Lower lobe of right lung (tissue), 2 donors: ENCODE results near the gene TMIGD1. TPM values are rescaled to one million over a fixed set of nuclear protein-coding genes. Genes with fewer than 3 reads are reported as not detected.

Experiments
- ATAC-seq, 2 donors: fragments of 200-7000 bp; cut with Tn5 transposase; one replicate each; pipeline ENCODE4 v1.9.1; 2020 to 2022; ENCODE audit warnings: mild to moderate bottlenecking in 2 of 2, moderate library complexity in 2 of 2
- DNase-seq: peaks from one replicate; pipeline ENCODE4 v3.0.0-alpha.2; 2020
- H3K27ac ChIP-seq: fragments of 200-600 bp; one replicate; pipeline ENCODE4 v1.8.0; 2022
- H3K27me3 ChIP-seq: fragments of 200-600 bp; one replicate; pipeline ENCODE4 v1.8.0; 2022; ENCODE audit warnings: low read depth
- H3K36me3 ChIP-seq: fragments of 200-600 bp; one replicate; pipeline ENCODE4 v1.8.0; 2022; ENCODE audit warnings: mild to moderate bottlenecking
- H3K4me1 ChIP-seq: fragments of 200-600 bp; one replicate; pipeline ENCODE4 v1.8.0; 2022
- H3K4me3 ChIP-seq: fragments of 200-600 bp; one replicate; pipeline ENCODE4 v1.8.0; 2022; ENCODE audit warnings: mild to moderate bottlenecking
- H3K9me3 ChIP-seq: fragments of 200-600 bp; one replicate; pipeline ENCODE4 v1.8.0; 2022
- CTCF ChIP-seq: fragments of 200-600 bp; IDR thresholded peaks from one replicate; pipeline ENCODE4 v1.8.0; 2022; ENCODE audit warnings: antibody characterized with exemption, mild to moderate bottlenecking
- intact Hi-C: fragments of 100-400 bp; cut with DNase I; formaldehyde crosslinking; loops from one replicate; pipeline ENCODE4 v1.11.0; 2022
- long read RNA-seq: library from polyadenylated mRNA; unstranded; transcript quantifications from one replicate; pipeline ENCODE4 v2.0.0, GENCODE V29; 2021
- total RNA-seq: library from RNA; stranded (reverse); fragmentation: NEBNext Ultra II Directional; extraction: Animal tissue kit (Norgen Biotek cat#: 25700); gene quantifications from one replicate; pipeline ENCODE4 v1.2.1, GENCODE V29; 2021
- donor health status: DM: no; HTN: yes; CAD: no; lungs with severe emphysema.

Gene TMIGD1
- not detected for total RNA-seq
- long read RNA-seq: 0 reads

- Histone ChIP-seq H3K9me3 (no peaks in the 10 kb centered on the region), H3K4me3 (no peak within 1 kb of the TSS), H3K27ac (no peak within 1 kb of the TSS), H3K27me3 (no peaks in the 10 kb centered on the region), H3K36me3 (no peaks in the 10 kb centered on the region), H3K4me1 (no peaks in the 10 kb centered on the region)
- intact Hi-C loops: no loop called here
- TF ChIP-seq CTCF: no peak
- DNase-seq: no peak
- ATAC-seq: no peak
Observed at GRCh38 chr17:30333503-30334360, at the start of gene TMIGD1. Gene TMIGD1, minus strand, starts transcription at chr17:30334057. Its CDS starts 1,924 bp downstream, at chr17:30332133.

GRCh38 chr17:30382345-30382744 lies 48.5 kb upstream of the TMIGD1 start:
- H3K4me1 ChIP-seq: peaks cover 52% of the 10 kb centered on the region
- H3K4me3 ChIP-seq: peak overlapping the region; percentile 10
- no peak for ATAC-seq
- peaks cover 25% of the 10 kb centered on the region for H3K36me3 ChIP-seq
- DNase-seq: no peak
- TF ChIP-seq CTCF: no peak
- no peaks in the 10 kb centered on the region for H3K27me3 ChIP-seq
- no peaks in the 10 kb centered on the region for H3K9me3 ChIP-seq
- H3K27ac ChIP-seq: no peak overlapping the region
- intact Hi-C loops: no loop called here

- no peak for TF ChIP-seq CTCF
- H3K9me3 ChIP-seq: no peaks in the 10 kb centered on the region
- ATAC-seq: no peak
- intact Hi-C loops: no loop called here
- H3K4me1 ChIP-seq: peaks cover 56% of the 10 kb centered on the region
- no peak overlapping the region for H3K27ac ChIP-seq
- H3K27me3 ChIP-seq: no peaks in the 10 kb centered on the region
- no peak for DNase-seq
- peak overlapping the region; percentile 87 for H3K4me3 ChIP-seq
- peaks cover 14% of the 10 kb centered on the region for H3K36me3 ChIP-seq
Observed at GRCh38 chr17:30381340-30381659, 47.4 kb upstream of the TMIGD1 start.

- intact Hi-C loops: no loop called here
- no peak overlapping the region for H3K27ac ChIP-seq
- no peaks in the 10 kb centered on the region for H3K27me3 ChIP-seq
- no peaks in the 10 kb centered on the region for H3K9me3 ChIP-seq
- TF ChIP-seq CTCF: no peak
- ATAC-seq (no peak), DNase-seq (no peak)
- H3K4me1 ChIP-seq: peaks cover 56% of the 10 kb centered on the region
- peak overlapping the region; percentile 87 for H3K4me3 ChIP-seq
- H3K36me3 ChIP-seq: peaks cover 9% of the 10 kb centered on the region
Observed at GRCh38 chr17:30380643-30381339, 46.9 kb upstream of the TMIGD1 start.

GRCh38 chr17:30379903-30380381 lies 46.1 kb upstream of the TMIGD1 start:
- ATAC-seq (no peak), DNase-seq (no peak)
- peaks cover under 1% of the 10 kb centered on the region for H3K36me3 ChIP-seq
- H3K9me3 ChIP-seq: no peaks in the 10 kb centered on the region
- intact Hi-C loops: no loop called here
- H3K4me1 ChIP-seq: peaks cover 56% of the 10 kb centered on the region
- H3K27ac ChIP-seq: peak overlapping the region; percentile 90
- H3K4me3 ChIP-seq: peak overlapping the region; percentile 87
- no peaks in the 10 kb centered on the region for H3K27me3 ChIP-seq
- no peak for TF ChIP-seq CTCF
